HG03108 (cell line): ENCODE results near the gene SLFNL1.

Experiments
- ATAC-seq: cut with Tn5 transposase; IDR thresholded peaks from one replicate; pipeline ENCODE4 v1.9.1; 2021; ENCODE audit warnings: moderate library complexity; ENCODE audit not compliant: unreplicated experiment

The SLFNL1 gene

GRCh38 chr1:40987439-40988276 is 33.9 kb downstream of the SLFNL1 start:
- ATAC-seq = no peak

GRCh38 chr1:40986956-40987355 is 34.6 kb downstream of the SLFNL1 start:
- ATAC-seq = no peak

- ATAC-seq = no peak
Observed at GRCh38 chr1:40986328-40986783, 35.2 kb downstream of the SLFNL1 start.

- ATAC-seq = no peak
Observed at GRCh38 chr1:40985875-40986274, 35.6 kb downstream of the SLFNL1 start.

- ATAC-seq = no peak
Observed at GRCh38 chr1:40985161-40985560, 36.4 kb downstream of the SLFNL1 start.

GRCh38 chr1:40984531-40984930 is 37.0 kb downstream of the SLFNL1 start:
- ATAC-seq = no peak

GRCh38 chr1:40984066-40984465 is 37.5 kb downstream of the SLFNL1 start:
- no peak for ATAC-seq

GRCh38 chr1:40983286-40983685 is 38.2 kb downstream of the SLFNL1 start:
- no peak for ATAC-seq

GRCh38 chr1:40982721-40983120 is 38.8 kb downstream of the SLFNL1 start:
- no peak for ATAC-seq

- ATAC-seq = no peak
Observed at GRCh38 chr1:40981691-40982448, 39.7 kb downstream of the SLFNL1 start.

GRCh38 chr1:40980453-40981121 is 40.9 kb downstream of the SLFNL1 start:
- ATAC-seq = peak; percentile 7

- ATAC-seq = peak; percentile 4
Observed at GRCh38 chr1:40980068-40980452, 41.5 kb downstream of the SLFNL1 start.

- ATAC-seq = peak; percentile 83
Observed at GRCh38 chr1:40979241-40980067, 42.1 kb downstream of the SLFNL1 start, which contains the start of gene CTPS1. Gene CTPS1, plus strand, starts transcription at chr1:40979696. Its CDS starts 3,595 bp downstream, at chr1:40983291.

- no peak for ATAC-seq
Observed at GRCh38 chr1:40978886-40979240, 42.7 kb downstream of the SLFNL1 start.

- no peak for ATAC-seq
Observed at GRCh38 chr1:40977716-40978115, 43.8 kb downstream of the SLFNL1 start.

GRCh38 chr1:40976952-40977690 is 44.4 kb downstream of the SLFNL1 start:
- no peak for ATAC-seq

GRCh38 chr1:40974945-40975344 is 46.6 kb downstream of the SLFNL1 start:
- no peak for ATAC-seq

- no peak for ATAC-seq
Observed at GRCh38 chr1:40973912-40974311, 47.6 kb downstream of the SLFNL1 start.

GRCh38 chr1:40971966-40972365 is 49.6 kb downstream of the SLFNL1 start:
- no peak for ATAC-seq

GRCh38 chr1:40969445-40969844 is 52.1 kb downstream of the SLFNL1 start:
- ATAC-seq = no peak
